IMR-90 (cell line): ENCODE results near the gene CHSY3. TPM values are rescaled to one million over a fixed set of nuclear protein-coding genes. Genes with fewer than 3 reads are reported as not detected.

Experiments used
- ATAC-seq: fragments of 200-7000 bp; cut with Tn5 transposase; 2 replicates; pipeline ENCODE4 v1.9.1; 2020; ENCODE audit warnings: low read depth, mild to moderate bottlenecking, moderate library complexity
- BruUV-seq: library from RNA; stranded (reverse); fragments of 400-500 nt; replicated peaks from 2 replicates; lab custom pipeline; 2021; lab: Mats Ljungman, UMichigan
- CTCF ChIA-PET: fragments of 300-600 bp; formaldehyde crosslinking; extraction: SDS; loops from one replicate; lab custom pipeline; 2021; ENCODE audit warnings: antibody characterized with exemption; lab: Yijun Ruan, JAX
- POLR2A ChIA-PET: fragments of 300-600 bp; sonication (Branson Sonifier 250); formaldehyde crosslinking; loops from one replicate; lab custom pipeline; 2022; ENCODE audit warnings: antibody characterized with exemption; ENCODE audit not compliant: unreplicated experiment; lab: Charles Lee
- DNase-seq: peaks from one replicate; pipeline ENCODE4 v3.0.0; 2013
- H2AFZ ChIP-seq: replicated peaks from 2 replicates; pipeline ENCODE3; 2013; ENCODE audit warnings: low read length, mild to moderate bottlenecking; ENCODE audit not compliant: poor library complexity
- H2AK5ac ChIP-seq: 2 replicates; pipeline ENCODE4 v1.6.1; 2013; ENCODE audit warnings: low read depth, low read length, inconsistent platforms
- H2AK9ac ChIP-seq: replicated peaks from 2 replicates; pipeline ENCODE3; 2013; ENCODE audit warnings: mild to moderate bottlenecking, low read depth, low read length, moderate library complexity; ENCODE audit not compliant: poor library complexity
- H2BK120ac ChIP-seq: 2 replicates; pipeline ENCODE4 v1.6.1; 2013; ENCODE audit warnings: low read depth, low read length, inconsistent platforms
- H2BK15ac ChIP-seq: 3 replicates; pipeline ENCODE4 v1.6.1; 2013; ENCODE audit warnings: low read depth, low read length, inconsistent platforms
- H2BK20ac ChIP-seq: 2 replicates; pipeline ENCODE4 v1.6.1; 2013; ENCODE audit warnings: low read depth, mild to moderate bottlenecking, inconsistent platforms, low read length, moderate library complexity
- H2BK5ac ChIP-seq: 2 replicates; pipeline ENCODE4 v1.6.1; 2013; ENCODE audit warnings: mild to moderate bottlenecking, low read depth, low read length, inconsistent platforms; ENCODE audit not compliant: poor library complexity, severe bottlenecking
- H3K14ac ChIP-seq: replicated peaks from 2 replicates; pipeline ENCODE4 v1.6.1; 2013; ENCODE audit warnings: low read depth, low read length, inconsistent platforms
- H3K18ac ChIP-seq: 2 replicates; pipeline ENCODE4 v1.6.1; 2013; ENCODE audit warnings: low read depth, low read length, control low read depth
- H3K23ac ChIP-seq: 2 replicates; pipeline ENCODE4 v1.6.1; 2013; ENCODE audit warnings: low read depth, low read length, inconsistent platforms
- H3K27ac ChIP-seq: 2 replicates; pipeline ENCODE4 v1.5.1; 2013; ENCODE audit warnings: mild to moderate bottlenecking, control low read depth, low read length; ENCODE audit not compliant: insufficient read depth
- H3K27me3 ChIP-seq: 2 replicates; pipeline ENCODE4 v1.6.1; 2013; ENCODE audit warnings: low read length; ENCODE audit not compliant: control insufficient read depth, insufficient read depth
- H3K36me3 ChIP-seq: 2 replicates; pipeline ENCODE4 v1.6.1; 2013; ENCODE audit warnings: low read length, mixed read lengths; ENCODE audit not compliant: control insufficient read depth, insufficient read depth
- H3K4ac ChIP-seq: 2 replicates; pipeline ENCODE4 v1.6.1; 2013; ENCODE audit warnings: low read depth, low read length, inconsistent platforms
- H3K4me1 ChIP-seq: 2 replicates; pipeline ENCODE4 v1.6.1; 2013; ENCODE audit warnings: low read length, mixed read lengths; ENCODE audit not compliant: control insufficient read depth, insufficient read depth
- H3K4me2 ChIP-seq: 2 replicates; pipeline ENCODE4 v1.6.1; 2013; ENCODE audit warnings: low read depth, mild to moderate bottlenecking, control low read depth, low read length, moderate library complexity
- H3K4me3 ChIP-seq: 2 replicates; pipeline ENCODE4 v1.5.1; 2013; ENCODE audit warnings: low read depth, mild to moderate bottlenecking, control low read depth, low read length, moderate library complexity; ENCODE audit not compliant: insufficient read depth
- H3K56ac ChIP-seq: 2 replicates; pipeline ENCODE4 v1.6.1; 2013; ENCODE audit warnings: low read length, inconsistent platforms; ENCODE audit not compliant: insufficient read depth; ENCODE audit errors: extremely low read depth
- H3K79me1 ChIP-seq, 2 experiments: 2 replicates each; pipeline ENCODE4 v1.6.1; 2013; ENCODE audit warnings: low read length in 2 of 2, inconsistent platforms in 1 of 2, low read depth in 1 of 2
- H3K9ac ChIP-seq: 2 replicates; pipeline ENCODE4 v1.6.1; 2013; ENCODE audit warnings: low read depth, low read length, control low read depth
- H3K9me1 ChIP-seq: 2 replicates; pipeline ENCODE4 v1.6.1; 2013; ENCODE audit warnings: low read length, inconsistent platforms; ENCODE audit not compliant: insufficient read depth
- H3K9me3 ChIP-seq: 2 replicates; pipeline ENCODE4 v1.6.1; 2013; ENCODE audit warnings: low read length; ENCODE audit not compliant: control insufficient read depth, insufficient read depth
- H4K20me1 ChIP-seq: 2 replicates; pipeline ENCODE4 v1.6.1; 2013; ENCODE audit warnings: low read length, inconsistent platforms; ENCODE audit not compliant: insufficient read depth
- H4K5ac ChIP-seq: 2 replicates; pipeline ENCODE4 v1.6.1; 2013; ENCODE audit warnings: mild to moderate bottlenecking, low read depth, low read length, control low read depth
- H4K8ac ChIP-seq, 2 experiments: 2 replicates each; pipeline ENCODE4 v1.6.1; 2013; ENCODE audit warnings: low read depth in 2 of 2, low read length in 2 of 2, control low read depth in 1 of 2, inconsistent platforms in 1 of 2
- H4K91ac ChIP-seq: 2 replicates; pipeline ENCODE4 v1.6.1; 2013; ENCODE audit warnings: low read depth, low read length, inconsistent platforms; ENCODE audit not compliant: insufficient read depth
- CHD1 ChIP-seq: IDR thresholded peaks from 2 replicates; pipeline ENCODE4 v1.6.1; 2012; ENCODE audit warnings: low read depth, low read length, improper control_type of control experiment
- CTCF ChIP-seq: conservative IDR thresholded peaks from 2 replicates; pipeline ENCODE4 v1.5.1; 2012; ENCODE audit warnings: mild to moderate bottlenecking, low read depth, low read length, improper control_type of control experiment
- MAFK ChIP-seq: IDR thresholded peaks from 2 replicates; pipeline ENCODE4 v1.6.1; 2012; ENCODE audit warnings: low read depth, low read length, improper control_type of control experiment
- MAZ ChIP-seq: IDR thresholded peaks from 2 replicates; pipeline ENCODE4 v1.6.1; 2012; ENCODE audit warnings: low read depth, mild to moderate bottlenecking, low read length, improper control_type of control experiment, moderate library complexity, borderline replicate concordance
- MXI1 ChIP-seq: IDR thresholded peaks from 2 replicates; pipeline ENCODE4 v1.6.1; 2012; ENCODE audit warnings: low read depth, mild to moderate bottlenecking, low read length, moderate library complexity, borderline replicate concordance
- RCOR1 ChIP-seq: IDR thresholded peaks from 2 replicates; pipeline ENCODE4 v1.6.1; 2012; ENCODE audit warnings: mild to moderate bottlenecking, low read length, improper control_type of control experiment; ENCODE audit not compliant: insufficient replicate concordance
- RFX5 ChIP-seq: IDR thresholded peaks from 2 replicates; pipeline ENCODE4 v1.8.0; 2012; ENCODE audit warnings: low read depth, mild to moderate bottlenecking, low read length, moderate library complexity
- SMC3 ChIP-seq: fragments of 150-350 bp; IDR thresholded peaks from 2 replicates; pipeline ENCODE4 v1.6.1; 2016; ENCODE audit warnings: low read depth, mild to moderate bottlenecking, antibody characterized with exemption, low read length, moderate library complexity
- WGBS, 2 experiments: methylation state at CpG; one replicate each; pipeline versions ENCODE4 v1.1.5 to v1.1.7; 2013; ENCODE audit warnings: missing lambda C conversion rate in 2 of 2; ENCODE audit not compliant: insufficient read length in 1 of 2; ENCODE audit errors: extremely low coverage in 2 of 2; 5-methylcytosine and 5-hydroxymethylcytosine counted together
- dilution Hi-C: fragments of 300-500 bp; cut with HindIII; formaldehyde crosslinking; loops from one replicate; pipeline ENCODE4 v1.14.3; 2018; ENCODE audit warnings: low sequenced_read_pairs; ENCODE audit not compliant: unreplicated experiment
- in situ Hi-C: fragments of 300-500 bp; cut with MboI; formaldehyde crosslinking; loops from 3 replicates; pipeline ENCODE4 v1.14.3; 2019; ENCODE audit warnings: low sequenced_read_pairs, inconsistent platforms, mixed read lengths
- intact Hi-C: fragments of 100-400 bp; cut with micrococcal nuclease; formaldehyde crosslinking; loops from 2 replicates; pipeline ENCODE4 v1.10.0; 2022
- polyA plus RNA-seq, 3 experiments: library from polyadenylated mRNA; depleted of rRNA; stranded (reverse); fragments of >200 nt; gene quantifications; 2 replicates each; pipeline ENCODE4 v1.2.3, GENCODE V29; 2012; ENCODE audit warnings: low replicate concordance in 1 of 3
- total RNA-seq: library from RNA; depleted of rRNA; stranded (reverse); fragments of >200 nt; gene quantifications from 2 replicates; pipeline ENCODE4 v1.2.3, GENCODE V29; 2012

CHSY3 gene
- total and polyA plus RNA-seq, 2 of the 4 experiments (the other 2 are of a cell fraction) = 0.62 to 1.3 TPM

DNA sequence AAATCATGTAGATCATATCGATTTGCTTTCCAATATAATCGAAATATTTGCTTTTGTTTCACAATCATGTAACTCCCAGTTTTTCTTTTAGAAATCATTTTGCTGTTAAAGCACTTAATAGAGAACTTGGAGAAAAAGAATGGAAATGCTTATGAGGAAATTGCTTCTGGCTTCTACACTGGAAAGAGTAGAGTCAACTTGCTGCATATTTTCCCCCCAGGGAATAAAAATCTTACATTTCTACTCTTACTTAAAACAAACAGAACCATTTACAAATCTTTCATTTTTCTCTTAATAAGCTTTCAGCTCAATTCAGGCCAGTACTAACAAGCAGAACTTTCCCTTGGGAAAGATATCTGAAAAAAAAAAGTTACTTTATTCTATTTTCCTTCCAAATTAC lies 312.0 kb downstream of the CHSY3 start:
- Histone ChIP-seq H3K9me3 (peaks cover 13% of the 10 kb centered on the region; the same call in 1 of the 2 replicates), H3K14ac (no peak overlapping the region), H3K56ac (no peak overlapping the region), H3K4me3 (no peak overlapping the region), H2AK5ac (no peak overlapping the region), H4K20me1 (no peaks in the 10 kb centered on the region), H3K4me1 (no peaks in the 10 kb centered on the region), H2BK120ac (no peak overlapping the region), H3K4me2 (no peak overlapping the region), H4K8ac (no peak overlapping the region), H3K27me3 (no peaks in the 10 kb centered on the region), H3K23ac (no peak overlapping the region), H2AK9ac (no peak overlapping the region), H3K4ac (no peak overlapping the region), H3K18ac (no peak overlapping the region), H4K91ac (no peak overlapping the region), H4K5ac (no peak overlapping the region), H2BK5ac (no peak overlapping the region), H3K27ac (no peak overlapping the region), H3K79me1 (no peaks in the 10 kb centered on the region), H2AFZ (no peak overlapping the region), H2BK15ac (no peak overlapping the region), H3K9me1 (no peaks in the 10 kb centered on the region), H2BK20ac (no peak overlapping the region), H3K9ac (no peak overlapping the region), H3K36me3 (no peaks in the 10 kb centered on the region)
- ChIA-PET CTCF (no interaction called here), POLR2A (no interaction called here)
- TF ChIP-seq MXI1 (no peak), SMC3 (no peak), MAFK (no peak), RFX5 (no peak), CHD1 (no peak), MAZ (no peak), CTCF (no peak), RCOR1 (no peak)
- DNase-seq (no peak), ATAC-seq (no peak)
- no TSS peak for BruUV-seq
- no CpG with 5 or more reads among the region's 2 CpGs for WGBS, 2 experiments
- in situ Hi-C loops = no loop called here
- intact Hi-C loops = no loop called here
- dilution Hi-C loops = no loop called here
